Endothelial cell of umbilical vein (primary cell): Measurements from ENCODE around the gene SMIM41.

ENCODE experiments used
- CTCF ChIP-seq, 2 donors: IDR thresholded peaks; 1 replicate in 1 of 2; 2 replicates in 1 of 2; pipeline ENCODE4 v1.5.1; 2011; ENCODE audit warnings: low read length in 2 of 2, mild to moderate bottlenecking in 2 of 2, moderate library complexity in 2 of 2, control low read depth in 1 of 2, inconsistent platforms in 1 of 2, low read depth in 1 of 2; ENCODE audit not compliant: insufficient read depth in 1 of 2; ENCODE audit errors: extremely low read depth in 1 of 2
- EZH2 ChIP-seq: IDR thresholded peaks from 2 replicates; pipeline ENCODE4 v1.6.1; 2012; ENCODE audit warnings: borderline replicate concordance, low read depth, mild to moderate bottlenecking, moderate library complexity, low read length, inconsistent platforms; ENCODE audit not compliant: severe bottlenecking
- GATA2 ChIP-seq: IDR thresholded peaks from 2 replicates; pipeline ENCODE4 v1.7.0; 2011; ENCODE audit warnings: low read depth, mild to moderate bottlenecking, moderate library complexity, mixed read lengths, low read length; ENCODE audit not compliant: insufficient read length, insufficient read depth
- JUN ChIP-seq: IDR thresholded peaks from 2 replicates; pipeline ENCODE4 v1.6.1; 2011; ENCODE audit warnings: borderline replicate concordance, low read depth; ENCODE audit not compliant: insufficient read length, insufficient read depth
- POLR2A ChIP-seq: IDR thresholded peaks from 2 replicates; pipeline ENCODE4 v1.6.1; 2012; ENCODE audit warnings: low read depth, mild to moderate bottlenecking, control low read depth, low read length
- POLR2AphosphoS5 ChIP-seq: IDR thresholded peaks from 2 replicates; pipeline ENCODE4 v1.6.1; 2012; ENCODE audit warnings: low read depth, mild to moderate bottlenecking, control low read depth, low read length, moderate library complexity; ENCODE audit not compliant: insufficient read depth

- peak; percentile 65 for TF ChIP-seq POLR2A
- no peak for TF ChIP-seq CTCF (IDR thresholded peaks at IDR 0.05; ENCODE audit: extremely low read depth in 1 of 2, insufficient read depth in 1 of 2, low read depth in 1 of 2, low read length in 2 of 2)
- TF ChIP-seq EZH2, result no peak
- peak; percentile 94 for TF ChIP-seq POLR2AphosphoS5
- no peak for TF ChIP-seq GATA2
- peak; percentile 46 for TF ChIP-seq JUN
These were observed 68.0 kb downstream of the SMIM41 start for GRCh38 chr12:52147367-52147963.
